Thoracic aorta (tissue), 2 donors: ENCODE measurements around the gene SMIM23. TPM values are rescaled to one million over a fixed set of nuclear protein-coding genes. Genes with fewer than 3 reads are reported as not detected.

Source experiments
- ATAC-seq: fragments of 150-250 bp; one replicate; pipeline ENCODE4 v1.8.0; 2017; ENCODE audit warnings: low read depth; ENCODE audit not compliant: insufficient number of reproducible peaks, low FRiP score
- DNase-seq: peaks from one replicate; pipeline ENCODE4 v3.0.0-alpha.2; 2020; ENCODE audit warnings: low spot score
- H3K27ac ChIP-seq, 2 donors: fragments of 200-600 bp; sonication (generic); 1 replicate in 1 of 2; 2 replicates in 1 of 2; pipeline ENCODE4 v1.5.1; 2016; ENCODE audit warnings: mild to moderate bottlenecking in 2 of 2, moderate library complexity in 2 of 2
- H3K27me3 ChIP-seq: fragments of 200-600 bp; sonication (generic); replicated peaks from 2 replicates; pipeline ENCODE4 v1.6.0; 2016; ENCODE audit warnings: mild to moderate bottlenecking; ENCODE audit not compliant: insufficient read depth
- H3K36me3 ChIP-seq: fragments of 200-600 bp; sonication (generic); one replicate; pipeline ENCODE4 v1.5.1; 2016
- H3K4me1 ChIP-seq, 2 donors: fragments of 200-600 bp; sonication (generic); 1 replicate in 1 of 2; 2 replicates in 1 of 2; pipeline versions ENCODE4 v1.5.1 to v1.6.0; 2016; ENCODE audit warnings: low read depth in 2 of 2, mild to moderate bottlenecking in 1 of 2; ENCODE audit not compliant: control insufficient read depth in 1 of 2
- H3K4me3 ChIP-seq: fragments of 200-600 bp; sonication (generic); 2 replicates; pipeline ENCODE4 v1.5.1; 2016; ENCODE audit warnings: mild to moderate bottlenecking
- H3K9me3 ChIP-seq: fragments of 200-600 bp; sonication (generic); 2 replicates; pipeline ENCODE4 v1.5.1; 2016
- total RNA-seq, 2 donors: library from RNA; depleted of rRNA; stranded (reverse); fragments of >200 nt; gene quantifications; one replicate each; pipeline versions ENCODE4 v1.1.0 to v1.2.3, GENCODE V29; 2016
- TF ChIP-seq, protein P1 (sequence below): fragments of 200-600 bp; sonication (generic); IDR thresholded peaks from one replicate; pipeline ENCODE4 v1.5.1; 2019; ENCODE audit warnings: antibody characterized with exemption

Gene SMIM23
- total RNA-seq, 2 donors from 2014 or later, result not detected

DNA sequence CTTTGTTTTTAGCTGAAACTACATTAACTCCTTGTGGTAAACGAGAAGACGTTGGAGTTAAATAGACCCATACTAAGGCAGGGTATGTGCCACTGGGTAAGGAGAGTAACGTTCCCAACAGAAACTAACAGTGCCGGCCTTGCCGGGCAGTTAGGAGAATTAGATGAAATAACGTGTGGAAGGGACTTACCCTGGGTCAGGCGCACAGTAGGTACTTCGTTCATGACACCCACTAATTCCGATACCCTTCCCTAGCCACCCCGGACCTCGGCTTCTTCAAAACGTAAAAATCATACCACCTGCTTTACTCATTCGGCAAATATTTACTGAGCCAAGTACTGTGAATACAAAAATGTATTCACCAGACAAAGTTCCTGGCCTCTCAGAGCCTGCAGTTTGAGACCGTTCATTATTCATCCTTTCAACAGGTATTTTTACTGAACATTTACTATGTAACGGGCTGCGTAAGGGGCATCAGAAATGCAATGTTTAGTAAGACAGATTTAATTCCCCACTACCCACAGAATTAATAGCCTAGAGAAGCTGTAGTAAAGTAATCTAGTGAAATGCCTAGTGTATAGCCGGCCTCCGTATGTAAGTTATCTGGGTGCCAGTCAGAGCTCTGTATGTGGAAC lies 3.2 kb upstream of the SMIM23 start:
- H3K4me3 ChIP-seq, result no peak overlapping the region
- no peaks in the 10 kb centered on the region for H3K36me3 ChIP-seq
- TF ChIP-seq, protein P1, sequence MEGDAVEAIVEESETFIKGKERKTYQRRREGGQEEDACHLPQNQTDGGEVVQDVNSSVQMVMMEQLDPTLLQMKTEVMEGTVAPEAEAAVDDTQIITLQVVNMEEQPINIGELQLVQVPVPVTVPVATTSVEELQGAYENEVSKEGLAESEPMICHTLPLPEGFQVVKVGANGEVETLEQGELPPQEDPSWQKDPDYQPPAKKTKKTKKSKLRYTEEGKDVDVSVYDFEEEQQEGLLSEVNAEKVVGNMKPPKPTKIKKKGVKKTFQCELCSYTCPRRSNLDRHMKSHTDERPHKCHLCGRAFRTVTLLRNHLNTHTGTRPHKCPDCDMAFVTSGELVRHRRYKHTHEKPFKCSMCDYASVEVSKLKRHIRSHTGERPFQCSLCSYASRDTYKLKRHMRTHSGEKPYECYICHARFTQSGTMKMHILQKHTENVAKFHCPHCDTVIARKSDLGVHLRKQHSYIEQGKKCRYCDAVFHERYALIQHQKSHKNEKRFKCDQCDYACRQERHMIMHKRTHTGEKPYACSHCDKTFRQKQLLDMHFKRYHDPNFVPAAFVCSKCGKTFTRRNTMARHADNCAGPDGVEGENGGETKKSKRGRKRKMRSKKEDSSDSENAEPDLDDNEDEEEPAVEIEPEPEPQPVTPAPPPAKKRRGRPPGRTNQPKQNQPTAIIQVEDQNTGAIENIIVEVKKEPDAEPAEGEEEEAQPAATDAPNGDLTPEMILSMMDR, result no peak
- H3K4me1 ChIP-seq, result peaks cover under 1% of the 10 kb centered on the region in 2 donors
- H3K27me3 ChIP-seq, result no peaks in the 10 kb centered on the region
- H3K27ac ChIP-seq, result no peak overlapping the region
- DNase-seq (no peak), ATAC-seq (no peak)
- H3K9me3 ChIP-seq, result no peaks in the 10 kb centered on the region

DNA sequence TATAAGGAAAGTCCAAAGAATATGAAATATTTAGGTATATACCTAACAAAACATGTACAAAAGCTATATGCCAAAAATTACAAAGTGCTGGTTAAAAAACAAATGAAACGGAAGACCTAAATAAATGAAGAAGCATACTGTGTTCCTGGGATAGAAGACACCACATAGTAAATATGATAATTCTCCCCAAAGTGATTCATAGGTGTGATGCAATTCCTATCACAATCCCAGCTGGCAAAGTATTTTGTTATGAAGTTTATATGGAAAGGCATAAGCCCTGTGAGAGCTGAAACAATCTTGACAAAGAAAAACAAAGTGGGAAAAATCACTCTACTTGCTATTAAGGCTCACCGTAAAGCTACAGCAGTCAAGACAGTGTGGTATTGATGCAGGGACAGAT lies 2.6 kb upstream of the SMIM23 start:
- TF ChIP-seq, protein P1, result no peak
- Histone ChIP-seq H3K9me3 (no peaks in the 10 kb centered on the region), H3K27ac (no peak overlapping the region), H3K4me1 (no peaks in the 10 kb centered on the region), H3K36me3 (no peaks in the 10 kb centered on the region), H3K4me3 (no peak overlapping the region), H3K27me3 (no peaks in the 10 kb centered on the region)
- ATAC-seq (no peak), DNase-seq (no peak)

DNA sequence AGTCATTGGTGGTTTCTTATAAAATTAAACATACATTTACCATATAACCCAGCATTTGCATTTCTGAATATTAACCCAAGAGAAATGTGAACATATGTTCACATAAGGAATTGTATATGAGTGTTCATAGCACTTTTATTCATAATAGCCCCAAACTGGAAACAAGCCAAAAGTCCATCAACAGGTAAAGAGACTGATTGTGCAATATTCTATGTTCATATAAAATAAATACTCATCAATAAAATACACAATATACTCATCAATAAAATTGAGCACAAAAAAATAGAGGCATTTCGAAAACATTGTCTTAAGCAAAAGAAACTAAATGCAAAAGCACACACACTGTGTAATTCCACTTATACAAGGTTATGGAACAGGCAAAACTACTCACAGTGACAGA lies 3.7 kb downstream of the SMIM23 start:
- ATAC-seq, result no peak
- no peaks in the 10 kb centered on the region for H3K4me1 ChIP-seq
- TF ChIP-seq, protein P1, result no peak
- H3K27ac ChIP-seq, result no peak overlapping the region
- H3K9me3 ChIP-seq, result no peaks in the 10 kb centered on the region
- no peaks in the 10 kb centered on the region for H3K27me3 ChIP-seq
- no peak for DNase-seq
- H3K36me3 ChIP-seq, result no peaks in the 10 kb centered on the region
- no peak overlapping the region for H3K4me3 ChIP-seq

DNA sequence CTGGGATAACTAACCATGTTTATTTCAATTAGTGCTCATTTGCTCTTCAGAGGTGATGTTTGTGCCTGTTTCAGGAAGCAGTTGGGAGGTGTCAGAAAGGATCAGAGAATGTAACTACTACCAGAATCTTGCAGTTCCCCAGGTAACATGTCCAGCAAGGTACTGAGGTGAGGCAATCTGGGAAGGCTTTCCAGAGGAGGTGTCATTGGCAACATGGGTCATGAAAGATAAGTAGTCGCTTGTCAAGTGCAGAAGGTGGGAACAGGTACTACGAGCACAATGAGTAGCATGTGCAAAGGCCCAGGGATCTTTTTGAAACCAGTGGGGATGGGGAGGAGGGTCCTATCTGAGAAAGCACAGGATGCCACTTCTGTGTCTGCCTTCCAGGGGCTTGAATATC lies 4.8 kb downstream of the SMIM23 start:
- no peak for ATAC-seq
- no peak overlapping the region for H3K27ac ChIP-seq
- H3K9me3 ChIP-seq, result no peaks in the 10 kb centered on the region
- H3K27me3 ChIP-seq, result no peaks in the 10 kb centered on the region
- H3K36me3 ChIP-seq, result no peaks in the 10 kb centered on the region
- DNase-seq, result no peak
- TF ChIP-seq, protein P1, result no peak
- no peak overlapping the region for H3K4me3 ChIP-seq
- H3K4me1 ChIP-seq, result no peaks in the 10 kb centered on the region

DNA sequence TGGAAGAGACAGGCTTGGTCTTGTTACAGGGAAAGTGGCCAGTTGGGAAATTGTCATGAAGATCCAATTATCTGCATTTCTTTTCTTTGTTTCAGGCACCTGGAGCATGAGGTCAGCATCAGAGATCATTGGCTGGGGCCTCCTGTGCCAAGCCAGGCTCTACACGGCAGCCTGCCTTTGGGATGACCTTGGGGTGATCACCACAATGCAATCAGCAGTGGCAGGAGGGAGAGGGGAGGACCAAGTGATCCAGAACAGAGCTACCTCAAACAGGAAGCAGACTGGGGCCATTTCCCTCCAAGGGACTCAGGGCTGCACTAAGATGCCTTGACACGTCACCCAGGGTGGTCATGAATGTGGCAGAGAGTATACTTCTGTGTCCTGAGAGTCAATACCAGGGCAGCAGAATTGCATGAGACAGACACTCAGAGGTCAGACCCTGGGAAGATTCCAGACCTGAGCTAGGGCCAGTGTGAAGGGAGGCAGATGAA lies 8.9 kb downstream of the SMIM23 start:
- no peaks in the 10 kb centered on the region for H3K4me1 ChIP-seq
- ATAC-seq, result no peak
- no peak overlapping the region for H3K27ac ChIP-seq
- DNase-seq, result no peak
- no peaks in the 10 kb centered on the region for H3K36me3 ChIP-seq
- TF ChIP-seq, protein P1, result no peak
- no peak overlapping the region for H3K4me3 ChIP-seq
- H3K9me3 ChIP-seq, result no peaks in the 10 kb centered on the region
- no peaks in the 10 kb centered on the region for H3K27me3 ChIP-seq
